KMS-11 (cell line): Measurements from ENCODE around the gene STPG2.

Experiments used
- H2AFZ ChIP-seq: fragments of 200-600 bp; sonication (generic); 2 replicates; pipeline ENCODE4 v1.6.1; 2016; ENCODE audit warnings: antibody characterized with exemption, mixed run types, low read depth
- H3K27ac ChIP-seq: fragments of 200-600 bp; sonication (generic); 2 replicates; pipeline ENCODE4 v1.6.1; 2016; ENCODE audit warnings: mild to moderate bottlenecking, mixed run types
- H3K27me3 ChIP-seq: fragments of 200-600 bp; sonication (generic); 2 replicates; pipeline ENCODE4 v1.6.1; 2017; ENCODE audit warnings: mild to moderate bottlenecking, low read depth, mixed run types, moderate library complexity; ENCODE audit not compliant: insufficient read depth
- H3K36me3 ChIP-seq: fragments of 200-600 bp; sonication (generic); 2 replicates; pipeline ENCODE4 v1.6.1; 2017; ENCODE audit warnings: mild to moderate bottlenecking, mixed run types; ENCODE audit not compliant: insufficient read depth
- H3K4me1 ChIP-seq: fragments of 200-600 bp; sonication (generic); 2 replicates; pipeline ENCODE4 v1.6.1; 2016; ENCODE audit warnings: mild to moderate bottlenecking, low read depth, mixed run types; ENCODE audit not compliant: poor library complexity, severe bottlenecking
- H3K4me2 ChIP-seq: fragments of 200-600 bp; sonication (generic); 2 replicates; pipeline ENCODE4 v1.7.0; 2016; ENCODE audit warnings: mild to moderate bottlenecking, mixed run types
- H3K4me3 ChIP-seq: fragments of 200-600 bp; sonication (generic); IDR thresholded peaks from 2 replicates; pipeline ENCODE4 v1.6.1; 2017; ENCODE audit warnings: low read depth, low read length, mixed read lengths; ENCODE audit not compliant: insufficient read depth
- H3K79me2 ChIP-seq: fragments of 200-600 bp; sonication (generic); 2 replicates; pipeline ENCODE4 v1.6.1; 2016; ENCODE audit warnings: low read depth, mixed run types; ENCODE audit not compliant: insufficient read depth
- H3K9ac ChIP-seq: fragments of 200-600 bp; sonication (generic); 2 replicates; pipeline ENCODE4 v1.6.1; 2016; ENCODE audit warnings: mild to moderate bottlenecking, mixed run types
- H4K20me1 ChIP-seq: fragments of 200-600 bp; sonication (generic); 2 replicates; pipeline ENCODE4 v1.6.1; 2016; ENCODE audit warnings: mild to moderate bottlenecking, mixed run types; ENCODE audit not compliant: insufficient read depth
- CTCF ChIP-seq: fragments of 200-600 bp; sonication (generic); conservative IDR thresholded peaks from 2 replicates; pipeline ENCODE4 v1.6.1; 2017; ENCODE audit warnings: low read depth, mild to moderate bottlenecking, antibody characterized with exemption, low read length, moderate library complexity, mixed read lengths

STPG2 gene

GRCh38 chr4:97924341-97924958, 218.8 kb downstream of the STPG2 start:
- Histone ChIP-seq H3K9ac (no peak overlapping the region), H3K79me2 (no peaks in the 10 kb centered on the region), H3K4me1 (no peaks in the 10 kb centered on the region), H3K27ac (no peak overlapping the region), H3K36me3 (no peaks in the 10 kb centered on the region), H3K4me3 (no peak overlapping the region), H3K27me3 (no peaks in the 10 kb centered on the region), H2AFZ (no peak overlapping the region), H3K4me2 (no peak overlapping the region), H4K20me1 (no peaks in the 10 kb centered on the region)
- no peak for TF ChIP-seq CTCF

- Histone ChIP-seq H3K79me2 (no peaks in the 10 kb centered on the region), H3K27me3 (no peaks in the 10 kb centered on the region), H3K4me3 (no peak overlapping the region), H3K36me3 (no peaks in the 10 kb centered on the region), H4K20me1 (no peaks in the 10 kb centered on the region), H3K9ac (no peak overlapping the region), H3K27ac (no peak overlapping the region), H2AFZ (no peak overlapping the region), H3K4me2 (no peak overlapping the region), H3K4me1 (no peaks in the 10 kb centered on the region)
- no peak for TF ChIP-seq CTCF
Measured at GRCh38 chr4:97923096-97923495, 220.2 kb downstream of the STPG2 start.

DNA sequence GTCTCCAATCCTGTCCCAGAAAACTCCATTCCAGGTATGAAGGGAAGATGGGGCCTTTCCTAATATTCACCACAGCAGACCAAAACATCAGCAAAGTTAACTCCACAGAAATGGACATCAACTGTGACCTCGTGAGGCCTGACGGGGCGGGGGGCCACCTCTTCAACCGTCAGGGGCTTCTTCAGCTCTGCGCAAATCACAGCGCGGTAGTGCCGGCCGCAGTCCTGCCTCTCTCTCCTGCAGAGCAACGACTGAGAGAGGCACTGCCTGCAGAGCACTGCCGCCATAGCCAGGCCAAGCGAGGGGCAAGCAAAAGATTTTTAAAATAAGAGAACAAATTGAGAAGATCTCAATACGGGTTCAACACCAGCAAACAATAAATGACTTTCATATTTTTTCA, 226.2 kb downstream of the STPG2 start:
- H4K20me1 ChIP-seq, result no peaks in the 10 kb centered on the region
- no peak overlapping the region for H2AFZ ChIP-seq
- no peak overlapping the region for H3K4me2 ChIP-seq
- H3K4me1 ChIP-seq, result no peaks in the 10 kb centered on the region
- no peak overlapping the region for H3K4me3 ChIP-seq
- H3K9ac ChIP-seq, result no peak overlapping the region
- no peak for TF ChIP-seq CTCF
- H3K36me3 ChIP-seq, result no peaks in the 10 kb centered on the region
- H3K27ac ChIP-seq, result no peak overlapping the region
- H3K79me2 ChIP-seq, result no peaks in the 10 kb centered on the region
- H3K27me3 ChIP-seq, result no peaks in the 10 kb centered on the region

DNA sequence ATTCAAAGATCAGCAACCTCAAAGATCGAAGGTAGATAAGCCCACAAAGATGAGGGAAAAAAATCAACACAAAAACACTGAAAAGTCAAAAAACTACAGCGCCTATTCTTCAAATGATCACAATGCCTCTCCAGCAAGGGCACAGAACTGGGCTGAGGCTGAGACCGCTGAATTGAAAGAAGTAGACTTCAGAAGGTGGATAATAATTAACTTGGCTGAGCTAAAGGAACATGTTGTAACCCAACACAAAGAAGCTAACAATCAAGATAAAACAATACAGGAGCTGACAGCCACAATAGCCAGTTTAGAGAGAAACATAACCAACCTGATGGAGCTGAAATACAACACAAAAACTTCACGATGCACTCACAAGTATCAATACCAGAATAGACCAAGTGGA, 231.1 kb downstream of the STPG2 start:
- TF ChIP-seq CTCF, result no peak
- Histone ChIP-seq H3K4me1 (no peaks in the 10 kb centered on the region), H3K27ac (no peak overlapping the region), H3K36me3 (no peaks in the 10 kb centered on the region), H4K20me1 (no peaks in the 10 kb centered on the region), H2AFZ (no peak overlapping the region), H3K4me3 (no peak overlapping the region), H3K9ac (no peak overlapping the region), H3K27me3 (no peaks in the 10 kb centered on the region), H3K79me2 (no peaks in the 10 kb centered on the region), H3K4me2 (no peak overlapping the region)
